ENCODE results near the gene EVI2A. TPM values are rescaled to one million over a fixed set of nuclear protein-coding genes. Genes with fewer than 3 reads are reported as not detected.
A peak's percentile ranks its signal among the peaks of the same experiment; 100 is the strongest.
"Not testable (repeated sequence)": the region's sequence is repeated elsewhere in the genome, so short reads cannot be mapped to it uniquely, and the experiment has no call there.

EVI2A gene, protein sequence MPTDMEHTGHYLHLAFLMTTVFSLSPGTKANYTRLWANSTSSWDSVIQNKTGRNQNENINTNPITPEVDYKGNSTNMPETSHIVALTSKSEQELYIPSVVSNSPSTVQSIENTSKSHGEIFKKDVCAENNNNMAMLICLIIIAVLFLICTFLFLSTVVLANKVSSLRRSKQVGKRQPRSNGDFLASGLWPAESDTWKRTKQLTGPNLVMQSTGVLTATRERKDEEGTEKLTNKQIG
- 13.7 TPM for total RNA-seq

DNA sequence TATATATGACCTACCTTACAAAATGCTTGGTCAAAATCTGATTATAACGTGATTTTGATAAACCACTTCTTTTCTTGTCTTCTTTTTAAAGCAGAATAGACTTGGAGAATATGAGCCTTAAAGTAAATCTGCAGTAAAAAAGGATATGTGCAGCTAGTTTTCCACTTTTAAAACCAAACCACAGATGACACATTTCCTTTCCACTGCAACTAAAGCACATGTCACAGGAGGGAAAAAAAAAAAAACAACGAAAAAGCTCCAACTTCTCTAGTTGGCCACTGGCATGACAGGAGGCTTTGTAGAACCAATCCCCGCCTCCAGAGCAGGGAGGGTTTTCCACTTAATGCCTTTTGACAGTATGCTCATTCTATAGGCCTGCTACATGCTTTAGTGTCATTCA is at the start of gene EVI2A:
Gene EVI2A, minus strand, starts transcription at position 142 of the 400 bp plus-strand sequence. CDS start 2,609 bp downstream, outside the sequence.
- peak; percentile 58 to 94 (median 87) for DNase-seq (ENCODE audit: low read depth in 2 of 3, low spot score in 2 of 3)

DNA sequence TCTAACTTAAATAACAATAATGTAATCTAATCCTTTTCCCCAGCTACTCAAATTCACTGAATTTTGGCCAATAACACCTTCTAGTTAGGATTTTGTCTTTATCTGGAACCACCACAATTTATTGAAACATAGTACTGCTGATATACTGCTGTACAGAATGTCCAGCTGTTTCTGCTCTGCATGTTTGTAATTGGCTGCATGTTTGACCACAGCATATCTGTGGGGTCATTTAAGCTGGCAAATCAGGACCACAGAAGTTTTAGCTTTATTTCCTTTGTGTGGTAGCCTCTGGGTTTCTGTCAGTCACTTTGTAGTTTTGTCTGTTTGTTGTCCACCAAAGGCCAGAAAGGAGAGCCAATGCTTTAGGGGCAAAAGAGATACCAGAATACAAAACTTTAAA is 47.8 kb upstream of the EVI2A start:
- no peak for DNase-seq (ENCODE audit: low read depth in 2 of 3, low spot score in 2 of 3)

DNA sequence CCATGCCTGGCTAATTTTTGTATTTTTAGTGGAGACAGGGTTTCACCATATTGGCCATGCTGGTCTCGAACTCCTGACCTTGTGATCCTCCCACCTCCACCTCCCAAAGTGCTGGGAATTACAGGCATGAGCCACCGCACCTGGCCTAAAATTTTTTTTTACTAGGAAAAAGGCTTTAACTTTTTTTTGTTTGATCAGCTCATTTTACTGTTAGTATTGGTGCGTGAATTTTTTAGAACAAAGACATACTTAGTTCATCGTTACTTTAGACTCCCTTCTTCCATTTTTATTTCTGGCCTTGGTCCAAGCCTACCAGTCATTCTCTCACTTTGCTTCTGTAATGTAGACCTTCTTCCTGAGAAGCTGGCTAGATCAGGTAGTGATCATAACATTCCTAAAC is 44.7 kb upstream of the EVI2A start:
- no peak for DNase-seq (ENCODE audit: low read depth in 2 of 3, low spot score in 2 of 3)

- no peak for DNase-seq (ENCODE audit: low read depth in 2 of 3, low spot score in 2 of 3)
Observed at GRCh38 chr17:31364012-31364411, 42.6 kb upstream of the EVI2A start.

- no peak for DNase-seq (ENCODE audit: low read depth in 2 of 3, low spot score in 2 of 3)
Observed at GRCh38 chr17:31357839-31358394, 36.5 kb upstream of the EVI2A start.

DNA sequence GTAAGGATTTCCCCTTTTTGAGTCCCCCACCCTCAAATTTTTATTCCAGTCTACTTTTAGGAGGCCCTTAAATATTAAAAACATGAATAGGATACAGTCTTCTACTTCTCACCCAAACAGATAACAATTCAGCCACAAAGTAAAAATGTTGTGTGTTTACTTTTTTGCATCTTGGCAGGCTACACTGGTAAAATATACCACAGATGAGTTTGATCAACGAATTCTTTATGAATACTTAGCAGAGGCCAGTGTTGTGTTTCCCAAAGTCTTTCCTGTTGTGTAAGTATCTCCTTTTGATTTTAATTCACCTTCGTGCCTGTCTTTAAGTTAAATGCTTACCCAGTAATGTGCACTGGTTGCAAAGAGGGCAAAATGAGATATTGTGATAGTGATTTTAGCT is 35.7 kb upstream of the EVI2A start:
- no peak for DNase-seq (ENCODE audit: low read depth in 2 of 3, low spot score in 2 of 3)

DNA sequence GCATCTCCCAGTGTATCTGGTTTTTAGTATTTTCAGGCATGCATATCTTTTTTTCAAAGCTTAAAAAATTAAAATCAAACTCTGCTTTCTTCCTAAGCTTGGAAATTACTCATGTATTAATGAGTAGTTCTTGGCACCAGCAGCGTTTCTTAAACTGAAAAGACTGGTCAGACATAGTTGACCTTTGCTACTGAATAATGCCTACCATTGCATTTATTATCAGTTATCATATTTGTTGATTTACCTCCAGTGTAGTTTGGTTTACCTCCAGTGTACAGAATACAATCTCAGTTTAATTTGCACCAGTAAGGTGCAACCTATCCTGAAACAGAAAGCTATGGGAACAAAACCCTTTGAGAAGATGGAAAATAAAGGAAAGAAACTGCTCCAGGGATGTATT is 34.5 kb upstream of the EVI2A start:
- DNase-seq (ENCODE audit: low read depth in 2 of 3, low spot score in 2 of 3) = no peak

DNA sequence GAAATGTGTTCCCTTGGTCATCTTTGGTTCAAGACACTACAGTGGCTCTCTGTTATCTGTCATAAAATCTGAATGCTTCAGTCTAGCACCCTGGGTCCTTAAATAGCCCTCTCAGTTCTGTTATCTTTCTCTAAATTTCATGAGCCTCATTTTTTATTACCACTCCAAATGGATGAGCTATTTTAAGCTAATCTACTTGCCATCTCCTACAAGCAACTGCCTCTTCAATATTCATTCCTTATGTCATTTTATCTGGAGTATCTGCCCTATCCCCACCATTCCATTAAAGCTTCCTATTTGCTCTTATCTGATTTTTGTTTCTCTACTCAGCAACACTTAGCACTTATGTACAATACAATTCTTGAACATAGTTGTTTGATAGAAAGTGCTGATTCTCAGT is 28.0 kb upstream of the EVI2A start:
- no peak for DNase-seq (ENCODE audit: low read depth in 2 of 3, low spot score in 2 of 3)

GRCh38 chr17:31345191-31345747 is 23.8 kb upstream of the EVI2A start:
- not testable (repeated sequence) for DNase-seq (ENCODE audit: low read depth in 2 of 3, low spot score in 2 of 3)

DNA sequence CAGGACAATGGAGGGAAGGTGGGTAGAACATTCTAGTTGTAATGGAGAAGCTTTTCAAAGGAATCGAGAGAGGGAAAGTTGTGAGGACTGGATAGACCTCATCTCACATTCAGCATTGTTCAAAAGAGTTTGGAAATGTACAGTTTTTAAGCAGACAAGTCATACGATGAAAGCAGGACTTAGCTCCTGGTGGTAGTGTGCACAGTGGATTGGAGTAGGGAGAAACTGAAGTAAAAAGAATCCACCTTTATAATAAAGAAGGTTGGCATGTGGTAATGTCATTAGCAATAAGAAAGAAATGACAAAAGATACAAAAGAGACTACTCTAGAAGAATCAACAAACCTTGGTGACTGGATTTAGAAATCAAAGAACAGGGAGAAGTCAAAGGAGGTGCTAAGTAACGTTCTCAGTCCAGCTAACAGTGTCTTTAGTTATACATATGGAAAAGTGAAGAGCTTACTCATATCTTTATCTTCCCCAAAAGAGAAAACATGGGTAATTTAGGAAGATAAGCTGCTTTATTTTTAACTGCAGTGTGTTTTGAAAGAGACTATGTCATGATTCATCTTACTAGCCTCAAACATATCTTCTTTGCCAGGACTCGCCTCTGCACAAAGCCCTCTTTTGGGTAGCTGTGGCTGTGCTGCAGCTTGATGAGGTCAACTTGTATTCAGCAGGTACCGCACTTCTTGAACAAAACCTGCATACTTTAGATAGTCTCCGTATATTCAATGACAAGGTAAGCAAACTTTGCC is 18.7 kb upstream of the EVI2A start:
- no peak for DNase-seq (ENCODE audit: low read depth in 2 of 3, low spot score in 2 of 3)

DNA sequence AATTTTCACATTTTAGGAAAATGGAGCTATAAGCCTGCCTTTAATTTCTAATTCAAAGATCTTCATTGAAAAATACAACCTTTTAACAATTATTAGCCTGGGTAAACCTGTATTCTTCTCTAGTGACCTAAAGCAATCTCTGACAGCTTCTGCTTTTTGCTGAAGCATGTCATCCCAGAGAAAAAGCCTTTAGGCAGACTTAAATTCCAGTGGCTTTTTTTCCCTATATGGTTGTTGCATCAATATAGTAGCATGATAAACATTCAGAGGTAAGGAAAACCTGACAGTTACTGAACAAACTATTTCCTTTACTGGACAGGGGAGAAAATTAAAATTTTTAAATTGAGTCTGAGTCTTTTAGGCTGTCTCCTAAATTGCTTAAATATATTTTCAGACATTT is 7.8 kb upstream of the EVI2A start:
- DNase-seq (ENCODE audit: low read depth in 2 of 3, low spot score in 2 of 3) = no peak

- no peak for DNase-seq (ENCODE audit: low read depth in 2 of 3, low spot score in 2 of 3)
Observed at GRCh38 chr17:31328160-31328535, 6.7 kb upstream of the EVI2A start.

DNA sequence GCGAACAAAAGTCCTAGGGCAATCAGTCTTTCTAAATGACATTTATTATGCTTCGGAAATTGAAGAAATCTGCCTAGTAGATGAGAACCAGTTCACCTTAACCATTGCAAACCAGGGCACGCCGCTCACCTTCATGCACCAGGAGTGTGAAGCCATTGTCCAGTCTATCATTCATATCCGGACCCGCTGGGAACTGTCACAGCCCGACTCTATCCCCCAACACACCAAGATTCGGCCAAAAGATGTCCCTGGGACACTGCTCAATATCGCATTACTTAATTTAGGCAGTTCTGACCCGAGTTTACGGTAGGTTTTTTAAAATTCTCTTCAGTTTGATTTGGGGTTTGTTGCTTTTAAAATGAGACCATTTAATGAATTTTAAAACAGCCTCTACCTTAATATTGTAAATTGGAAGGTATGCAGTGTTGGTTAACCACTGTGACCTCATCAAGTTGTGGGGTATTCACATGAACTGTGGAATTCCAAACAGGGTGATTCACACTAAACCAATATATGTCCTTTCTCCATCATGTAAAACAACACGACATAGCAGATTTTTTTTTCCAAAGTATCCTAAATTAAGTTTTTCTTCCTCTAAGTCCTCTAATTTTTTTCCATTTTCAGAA is 6.2 kb upstream of the EVI2A start:
- no peak for DNase-seq (ENCODE audit: low read depth in 2 of 3, low spot score in 2 of 3)

DNA sequence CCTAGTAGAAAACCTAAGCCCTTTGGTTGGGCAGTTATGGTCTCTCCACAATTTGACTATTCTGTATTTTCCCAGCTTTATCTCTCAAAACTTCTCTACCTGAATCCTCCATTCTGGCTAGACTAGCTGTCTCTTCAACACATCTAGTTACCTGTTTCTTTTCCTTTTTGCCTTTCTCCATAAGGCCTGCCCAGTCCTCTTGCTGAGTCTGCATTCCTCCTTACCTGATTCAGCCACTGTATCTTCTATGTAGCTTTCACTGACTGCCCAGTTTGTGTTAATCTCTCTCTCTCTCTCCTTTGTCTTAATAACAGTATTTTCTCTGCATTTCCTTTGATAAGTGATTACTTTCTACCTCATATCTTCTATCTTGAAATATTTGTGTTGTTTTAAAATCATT is 2.1 kb upstream of the EVI2A start:
- no peak for DNase-seq (ENCODE audit: low read depth in 2 of 3, low spot score in 2 of 3)

GRCh38 chr17:31321966-31322365 is 544 bp upstream of the EVI2A start:
- DNase-seq (ENCODE audit: low read depth in 2 of 3, low spot score in 2 of 3) = no peak

DNA sequence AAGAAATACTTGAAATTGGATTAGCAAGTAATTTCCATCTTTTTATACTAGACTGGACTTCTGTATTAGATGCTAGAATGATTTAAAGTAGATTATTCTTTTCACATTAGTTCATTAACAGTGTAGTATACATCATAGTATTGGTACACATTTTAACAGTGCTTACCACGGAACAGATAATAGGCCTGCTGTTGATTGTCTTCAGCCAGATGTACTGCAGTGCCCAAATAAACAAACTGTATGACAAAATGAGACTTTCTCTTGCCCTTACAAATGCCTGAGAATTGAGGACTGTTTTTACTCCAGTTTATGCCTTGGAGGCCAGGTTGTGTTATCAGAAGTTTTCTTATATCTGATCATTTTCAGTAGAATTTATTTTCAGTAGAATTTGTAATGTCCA is 631 bp downstream of the EVI2A start:
- DNase-seq (ENCODE audit: low read depth in 2 of 3, low spot score in 2 of 3) = no peak

- no peak for DNase-seq (ENCODE audit: low read depth in 2 of 3, low spot score in 2 of 3)
Observed at GRCh38 chr17:31320241-31320640, 1.2 kb downstream of the EVI2A start.

DNA sequence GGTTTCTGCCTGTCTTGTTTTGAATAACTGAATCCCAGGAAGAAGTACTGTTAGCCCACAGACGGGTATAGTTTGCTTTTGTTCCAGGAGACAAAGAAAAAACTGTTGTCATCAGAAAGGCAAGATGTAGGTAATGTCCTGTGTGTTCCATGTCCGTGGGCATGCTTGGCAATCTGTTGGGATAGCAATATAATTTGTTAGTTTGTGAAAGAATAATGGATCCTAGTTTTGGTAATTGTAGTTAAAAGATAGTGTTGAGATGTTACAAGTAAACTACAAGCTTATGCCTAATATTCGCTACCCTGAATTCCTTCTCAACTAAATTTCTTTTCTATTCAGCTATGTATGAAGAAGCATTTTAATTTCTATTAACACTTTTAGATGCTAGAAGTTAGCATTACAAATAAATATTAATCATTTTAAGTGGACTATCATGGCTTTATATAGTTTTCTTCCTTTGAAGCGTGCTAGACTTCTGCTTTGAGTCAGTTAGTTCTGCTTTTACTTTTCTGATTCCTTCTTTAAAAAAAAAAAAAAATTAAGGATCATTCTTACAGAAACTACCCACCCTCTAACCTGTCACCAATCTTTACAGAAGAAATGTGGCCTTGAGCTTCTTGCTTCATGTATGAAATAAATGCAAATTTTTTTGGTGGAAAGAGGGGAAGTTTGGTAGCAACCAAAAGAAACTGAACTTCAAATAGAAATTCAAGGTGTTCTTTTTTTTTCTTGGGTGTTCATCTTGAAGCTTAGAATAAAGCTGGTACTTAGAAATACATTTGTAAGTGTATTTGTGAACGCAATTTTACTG is 2.4 kb downstream of the EVI2A start:
- DNase-seq (ENCODE audit: low read depth in 2 of 3, low spot score in 2 of 3) = peak in 1 of 3 donors; percentile 80

- DNase-seq (ENCODE audit: low read depth in 2 of 3, low spot score in 2 of 3) = peak in 1 of 3 donors; percentile 36
Observed at GRCh38 chr17:31318298-31318801, 3.1 kb downstream of the EVI2A start.

DNA sequence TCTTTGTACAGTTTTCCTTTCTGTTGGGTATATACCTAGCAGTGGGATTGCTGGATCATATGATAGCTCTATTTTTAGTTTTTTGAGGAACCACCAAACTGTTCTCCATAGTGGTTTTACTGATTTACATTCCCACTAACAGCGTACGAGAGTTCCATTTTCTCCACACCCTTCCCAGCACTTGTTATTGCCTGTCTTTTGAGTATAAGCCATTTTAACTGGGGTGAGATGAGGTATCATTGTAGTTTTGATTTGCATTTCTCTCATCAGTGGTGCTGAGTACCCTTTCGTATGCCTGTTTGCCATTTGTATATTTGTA is 6.7 kb downstream of the EVI2A start:
- no peak for DNase-seq (ENCODE audit: low read depth in 2 of 3, low spot score in 2 of 3)
